ENCODE measurements around the gene FOXB1. TPM values are rescaled to one million over a fixed set of nuclear protein-coding genes. Genes with fewer than 3 reads are reported as not detected.

Gene FOXB1
- total RNA-seq, 1 donor from 2014 or later, result 6.7 TPM

GRCh38 chr15:60009124-60009960 is 5.2 kb downstream of the FOXB1 start:
- Mint-ChIP-seq H3K36me3 (ENCODE audit: low read depth, unreplicated experiment) (peaks cover 9% of the 10 kb centered on the region), H3K27me3 (ENCODE audit: unreplicated experiment) (peaks cover 11% of the 10 kb centered on the region), H3K9me3 (ENCODE audit: unreplicated experiment) (no peaks in the 10 kb centered on the region), H3K4me1 (ENCODE audit: unreplicated experiment) (peaks cover 30% of the 10 kb centered on the region), H3K4me3 (ENCODE audit: unreplicated experiment) (no peak overlapping the region), H3K27ac (ENCODE audit: unreplicated experiment) (no peak overlapping the region)
- TF ChIP-seq CTCF (IDR thresholded peaks at IDR 0.05; ENCODE audit: unreplicated experiment), result no peak
- no peak for DNase-seq (ENCODE audit: low spot score)

GRCh38 chr15:60009980-60010732 is 6.0 kb downstream of the FOXB1 start:
- no peak for DNase-seq (ENCODE audit: low spot score)
- H3K27me3 Mint-ChIP-seq (ENCODE audit: unreplicated experiment), result peaks cover 5% of the 10 kb centered on the region
- peaks cover 30% of the 10 kb centered on the region for H3K4me1 Mint-ChIP-seq (ENCODE audit: unreplicated experiment)
- H3K36me3 Mint-ChIP-seq (ENCODE audit: low read depth, unreplicated experiment), result peaks cover 9% of the 10 kb centered on the region
- no peak overlapping the region for H3K4me3 Mint-ChIP-seq (ENCODE audit: unreplicated experiment)
- H3K9me3 Mint-ChIP-seq (ENCODE audit: unreplicated experiment), result no peaks in the 10 kb centered on the region
- no peak for TF ChIP-seq CTCF (IDR thresholded peaks at IDR 0.05; ENCODE audit: unreplicated experiment)
- H3K27ac Mint-ChIP-seq (ENCODE audit: unreplicated experiment), result no peak overlapping the region

GRCh38 chr15:60010858-60011257 is 6.7 kb downstream of the FOXB1 start:
- Mint-ChIP-seq H3K4me3 (ENCODE audit: unreplicated experiment) (no peak overlapping the region), H3K9me3 (ENCODE audit: unreplicated experiment) (no peaks in the 10 kb centered on the region), H3K27ac (ENCODE audit: unreplicated experiment) (no peak overlapping the region), H3K36me3 (ENCODE audit: low read depth, unreplicated experiment) (peaks cover 7% of the 10 kb centered on the region), H3K27me3 (ENCODE audit: unreplicated experiment) (peaks cover 5% of the 10 kb centered on the region), H3K4me1 (ENCODE audit: unreplicated experiment) (peaks cover 25% of the 10 kb centered on the region)
- TF ChIP-seq CTCF (IDR thresholded peaks at IDR 0.05; ENCODE audit: unreplicated experiment), result no peak
- DNase-seq (ENCODE audit: low spot score), result no peak

- Mint-ChIP-seq H3K4me1 (ENCODE audit: unreplicated experiment) (peaks cover 17% of the 10 kb centered on the region), H3K27me3 (ENCODE audit: unreplicated experiment) (no peaks in the 10 kb centered on the region), H3K36me3 (ENCODE audit: low read depth, unreplicated experiment) (peaks cover 6% of the 10 kb centered on the region), H3K9me3 (ENCODE audit: unreplicated experiment) (no peaks in the 10 kb centered on the region), H3K27ac (ENCODE audit: unreplicated experiment) (no peak overlapping the region), H3K4me3 (ENCODE audit: unreplicated experiment) (no peak overlapping the region)
- TF ChIP-seq CTCF (IDR thresholded peaks at IDR 0.05; ENCODE audit: unreplicated experiment), result no peak
- no peak for DNase-seq (ENCODE audit: low spot score)
Observed at GRCh38 chr15:60012695-60013094, 8.6 kb downstream of the FOXB1 start.

Data from endothelial cell (in vitro differentiated cells).